HepG2 (cell line): ENCODE data around the gene RALY. TPM values are rescaled to one million over a fixed set of nuclear protein-coding genes. Genes with fewer than 3 reads are reported as not detected.

Experiments
- CREB1 ChIP-seq, 2 experiments: fragments of 450-650 bp in 1 of 2; IDR thresholded peaks; 2 replicates each; pipeline ENCODE4 v1.6.1; 2016 to 2017; ENCODE audit warnings: control low read depth in 1 of 2, mild to moderate bottlenecking in 1 of 2, missing compliant biosample characterization in 1 of 2, missing genetic modification characterization in 1 of 2
- KMT2A ChIP-seq: sonication (generic); formaldehyde crosslinking; IDR thresholded peaks from 2 replicates; pipeline ENCODE4 v1.4.0; 2020; ENCODE audit warnings: missing genetic modification reagents
- KMT2B ChIP-seq: IDR thresholded peaks from 2 replicates; pipeline ENCODE4 v1.6.1; 2016; ENCODE audit warnings: missing genetic modification reagents, missing compliant biosample characterization
- NR2F6 ChIP-seq, 2 experiments: IDR thresholded peaks; 2 replicates each; pipeline ENCODE4 v1.6.1; 2016; ENCODE audit warnings: antibody characterized with exemption in 1 of 2, mild to moderate bottlenecking in 1 of 2
- PHF21A ChIP-seq: sonication (generic); formaldehyde crosslinking; IDR thresholded peaks from 2 replicates; pipeline ENCODE4 v1.5.0; 2020; ENCODE audit warnings: mild to moderate bottlenecking, missing genetic modification reagents
- RBM22 ChIP-seq: fragments of 200-400 bp; formaldehyde crosslinking; optimal IDR thresholded peaks from 2 replicates; pipeline ENCODE3; 2017; ENCODE audit warnings: mild to moderate bottlenecking, low read length, moderate library complexity
- ZMYM4 ChIP-seq: sonication (generic); formaldehyde crosslinking; IDR thresholded peaks from 2 replicates; pipeline ENCODE4 v1.8.1; 2023; ENCODE audit warnings: mild to moderate bottlenecking, missing genetic modification reagents
- ZNF232 ChIP-seq: sonication (generic); formaldehyde crosslinking; IDR thresholded peaks from 2 replicates; pipeline ENCODE4 v1.4.0; 2020; ENCODE audit warnings: missing genetic modification reagents, borderline replicate concordance
- ZNF256 ChIP-seq: sonication (generic); formaldehyde crosslinking; conservative IDR thresholded peaks from 2 replicates; pipeline ENCODE4 v1.4.0; 2020; ENCODE audit warnings: missing genetic modification reagents
- ZNF292 ChIP-seq: sonication (generic); formaldehyde crosslinking; IDR thresholded peaks from 2 replicates; pipeline ENCODE4 v1.8.1; 2022; ENCODE audit warnings: mild to moderate bottlenecking, low read depth, missing genetic modification reagents, borderline replicate concordance
- ZNF552 ChIP-seq: sonication (generic); formaldehyde crosslinking; IDR thresholded peaks from 2 replicates; pipeline ENCODE4 v1.9.0; 2022; ENCODE audit warnings: missing genetic modification reagents, mild to moderate bottlenecking, borderline replicate concordance
- ZSCAN30 ChIP-seq: sonication (generic); formaldehyde crosslinking; IDR thresholded peaks from 2 replicates; pipeline ENCODE4 v1.5.0; 2020; ENCODE audit warnings: mild to moderate bottlenecking, missing genetic modification reagents
- polyA plus RNA-seq, 8 experiments: library from polyadenylated mRNA; depleted of rRNA in 3 of 8; stranded (reverse) in 7 of 8; unstranded in 1 of 8; fragments of >200 nt; fragmentation: Illumina TruSeq in 4 of 8; extraction: Trizol in 4 of 8; gene quantifications; 2 replicates each; pipeline versions ENCODE4 v1.2.1 to v1.2.3, GENCODE V29; 2011 to 2016; ENCODE audit warnings: low read depth in 4 of 8, missing spikeins in 1 of 8, mixed read lengths in 1 of 8; ENCODE audit not compliant: insufficient read depth in 1 of 8
- total RNA-seq, 5 experiments: library from RNA; depleted of rRNA; stranded (reverse); fragments of >200 nt; fragmentation: Illumina TruSeq; extraction: Trizol; gene quantifications; 2 replicates each; pipeline ENCODE4 v1.2.3, GENCODE V29; 2016; ENCODE audit warnings: low read depth in 1 of 5
- TF ChIP-seq, protein P1 (sequence below): sonication (generic); formaldehyde crosslinking; IDR thresholded peaks from 2 replicates; pipeline ENCODE4 v1.5.1; 2020; ENCODE audit warnings: mild to moderate bottlenecking, missing genetic modification reagents, borderline replicate concordance
- TF ChIP-seq, protein P2 (sequence below): sonication (generic); formaldehyde crosslinking; IDR thresholded peaks from 2 replicates; pipeline ENCODE4 v1.8.0; 2022; ENCODE audit warnings: mild to moderate bottlenecking, missing genetic modification reagents
- TF ChIP-seq, protein P3 (sequence below): sonication (generic); formaldehyde crosslinking; IDR thresholded peaks from 2 replicates; pipeline ENCODE4 v1.8.0; 2022; ENCODE audit warnings: mild to moderate bottlenecking, missing genetic modification reagents; ENCODE audit not compliant: insufficient replicate concordance
- TF ChIP-seq, protein P4 (sequence below): sonication (generic); formaldehyde crosslinking; IDR thresholded peaks from 2 replicates; pipeline ENCODE4 v1.5.1; 2020; ENCODE audit warnings: mild to moderate bottlenecking, missing genetic modification reagents, moderate library complexity

The RALY gene
- total and polyA plus RNA-seq, 2 of the 13 experiments (the other 11 are each of a cell fraction or from before 2014, with no cell fraction given), result 178 to 186 TPM

DNA sequence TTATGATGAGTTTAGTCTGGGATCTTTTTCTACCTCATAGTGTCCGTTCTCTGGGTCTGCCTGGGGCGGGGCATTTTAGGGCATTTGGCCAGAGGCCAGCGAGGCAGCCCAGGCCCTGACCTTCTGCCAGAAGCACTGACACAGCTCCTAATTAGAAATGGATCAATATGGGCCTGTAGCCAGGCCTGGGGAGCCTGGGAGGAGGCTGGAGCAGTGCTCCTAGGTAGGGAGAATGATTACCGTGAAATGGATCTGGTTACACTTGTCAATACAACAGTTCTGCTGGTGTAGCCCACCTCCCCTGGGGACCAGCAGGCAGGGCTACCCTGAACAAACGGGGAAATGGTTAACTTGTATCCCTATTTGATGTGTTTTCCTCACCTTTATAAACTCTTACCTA, 23.0 kb downstream of the RALY start (continued):
- TF ChIP-seq, protein P1, sequence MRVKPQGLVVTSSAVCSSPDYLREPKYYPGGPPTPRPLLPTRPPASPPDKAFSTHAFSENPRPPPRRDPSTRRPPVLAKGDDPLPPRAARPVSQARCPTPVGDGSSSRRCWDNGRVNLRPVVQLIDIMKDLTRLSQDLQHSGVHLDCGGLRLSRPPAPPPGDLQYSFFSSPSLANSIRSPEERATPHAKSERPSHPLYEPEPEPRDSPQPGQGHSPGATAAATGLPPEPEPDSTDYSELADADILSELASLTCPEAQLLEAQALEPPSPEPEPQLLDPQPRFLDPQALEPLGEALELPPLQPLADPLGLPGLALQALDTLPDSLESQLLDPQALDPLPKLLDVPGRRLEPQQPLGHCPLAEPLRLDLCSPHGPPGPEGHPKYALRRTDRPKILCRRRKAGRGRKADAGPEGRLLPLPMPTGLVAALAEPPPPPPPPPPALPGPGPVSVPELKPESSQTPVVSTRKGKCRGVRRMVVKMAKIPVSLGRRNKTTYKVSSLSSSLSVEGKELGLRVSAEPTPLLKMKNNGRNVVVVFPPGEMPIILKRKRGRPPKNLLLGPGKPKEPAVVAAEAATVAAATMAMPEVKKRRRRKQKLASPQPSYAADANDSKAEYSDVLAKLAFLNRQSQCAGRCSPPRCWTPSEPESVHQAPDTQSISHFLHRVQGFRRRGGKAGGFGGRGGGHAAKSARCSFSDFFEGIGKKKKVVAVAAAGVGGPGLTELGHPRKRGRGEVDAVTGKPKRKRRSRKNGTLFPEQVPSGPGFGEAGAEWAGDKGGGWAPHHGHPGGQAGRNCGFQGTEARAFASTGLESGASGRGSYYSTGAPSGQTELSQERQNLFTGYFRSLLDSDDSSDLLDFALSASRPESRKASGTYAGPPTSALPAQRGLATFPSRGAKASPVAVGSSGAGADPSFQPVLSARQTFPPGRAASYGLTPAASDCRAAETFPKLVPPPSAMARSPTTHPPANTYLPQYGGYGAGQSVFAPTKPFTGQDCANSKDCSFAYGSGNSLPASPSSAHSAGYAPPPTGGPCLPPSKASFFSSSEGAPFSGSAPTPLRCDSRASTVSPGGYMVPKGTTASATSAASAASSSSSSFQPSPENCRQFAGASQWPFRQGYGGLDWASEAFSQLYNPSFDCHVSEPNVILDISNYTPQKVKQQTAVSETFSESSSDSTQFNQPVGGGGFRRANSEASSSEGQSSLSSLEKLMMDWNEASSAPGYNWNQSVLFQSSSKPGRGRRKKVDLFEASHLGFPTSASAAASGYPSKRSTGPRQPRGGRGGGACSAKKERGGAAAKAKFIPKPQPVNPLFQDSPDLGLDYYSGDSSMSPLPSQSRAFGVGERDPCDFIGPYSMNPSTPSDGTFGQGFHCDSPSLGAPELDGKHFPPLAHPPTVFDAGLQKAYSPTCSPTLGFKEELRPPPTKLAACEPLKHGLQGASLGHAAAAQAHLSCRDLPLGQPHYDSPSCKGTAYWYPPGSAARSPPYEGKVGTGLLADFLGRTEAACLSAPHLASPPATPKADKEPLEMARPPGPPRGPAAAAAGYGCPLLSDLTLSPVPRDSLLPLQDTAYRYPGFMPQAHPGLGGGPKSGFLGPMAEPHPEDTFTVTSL (CRISPR knock-in tag), result no peak
- TF ChIP-seq KMT2A (peak; percentile 24; the same call in 1 of the 2 replicates), ZMYM4 (CRISPR knock-in tag) (peak; percentile 35; the same call in 1 of the 2 replicates), ZNF232 (CRISPR knock-in tag) (0 out of 2 replicates have a peak, but pooled peaks have one; percentile 43), NR2F6 (IDR thresholded peaks at IDR 0.05) (peak; percentile 38; the same call in 1 of the 2 replicates), NR2F6 (CRISPR knock-in tag; IDR thresholded peaks at IDR 0.05) (no peak), KMT2B (CRISPR knock-in tag) (no peak), ZSCAN30 (CRISPR knock-in tag) (no peak), RBM22 (peak; percentile 81), ZNF552 (no peak), CREB1 (IDR thresholded peaks at IDR 0.05) (no peak), CREB1 (CRISPR knock-in tag; IDR thresholded peaks at IDR 0.05) (peak; percentile 55; the same call in 1 of the 2 replicates), ZNF292 (CRISPR knock-in tag) (0 out of 2 replicates have a peak, but pooled peaks have one; percentile 41), ZNF256 (CRISPR knock-in tag) (0 out of 2 replicates have a peak, but pooled peaks have one; percentile 34), PHF21A (CRISPR knock-in tag) (peak; percentile 40; the same call in 1 of the 2 replicates)
- TF ChIP-seq, protein P2, sequence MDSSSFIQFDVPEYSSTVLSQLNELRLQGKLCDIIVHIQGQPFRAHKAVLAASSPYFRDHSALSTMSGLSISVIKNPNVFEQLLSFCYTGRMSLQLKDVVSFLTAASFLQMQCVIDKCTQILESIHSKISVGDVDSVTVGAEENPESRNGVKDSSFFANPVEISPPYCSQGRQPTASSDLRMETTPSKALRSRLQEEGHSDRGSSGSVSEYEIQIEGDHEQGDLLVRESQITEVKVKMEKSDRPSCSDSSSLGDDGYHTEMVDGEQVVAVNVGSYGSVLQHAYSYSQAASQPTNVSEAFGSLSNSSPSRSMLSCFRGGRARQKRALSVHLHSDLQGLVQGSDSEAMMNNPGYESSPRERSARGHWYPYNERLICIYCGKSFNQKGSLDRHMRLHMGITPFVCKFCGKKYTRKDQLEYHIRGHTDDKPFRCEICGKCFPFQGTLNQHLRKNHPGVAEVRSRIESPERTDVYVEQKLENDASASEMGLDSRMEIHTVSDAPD, result peak; percentile 25; the same call in 1 of the 2 replicates
- TF ChIP-seq, protein P3, sequence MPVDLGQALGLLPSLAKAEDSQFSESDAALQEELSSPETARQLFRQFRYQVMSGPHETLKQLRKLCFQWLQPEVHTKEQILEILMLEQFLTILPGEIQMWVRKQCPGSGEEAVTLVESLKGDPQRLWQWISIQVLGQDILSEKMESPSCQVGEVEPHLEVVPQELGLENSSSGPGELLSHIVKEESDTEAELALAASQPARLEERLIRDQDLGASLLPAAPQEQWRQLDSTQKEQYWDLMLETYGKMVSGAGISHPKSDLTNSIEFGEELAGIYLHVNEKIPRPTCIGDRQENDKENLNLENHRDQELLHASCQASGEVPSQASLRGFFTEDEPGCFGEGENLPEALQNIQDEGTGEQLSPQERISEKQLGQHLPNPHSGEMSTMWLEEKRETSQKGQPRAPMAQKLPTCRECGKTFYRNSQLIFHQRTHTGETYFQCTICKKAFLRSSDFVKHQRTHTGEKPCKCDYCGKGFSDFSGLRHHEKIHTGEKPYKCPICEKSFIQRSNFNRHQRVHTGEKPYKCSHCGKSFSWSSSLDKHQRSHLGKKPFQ (CRISPR knock-in tag), result no peak
- TF ChIP-seq, protein P4, sequence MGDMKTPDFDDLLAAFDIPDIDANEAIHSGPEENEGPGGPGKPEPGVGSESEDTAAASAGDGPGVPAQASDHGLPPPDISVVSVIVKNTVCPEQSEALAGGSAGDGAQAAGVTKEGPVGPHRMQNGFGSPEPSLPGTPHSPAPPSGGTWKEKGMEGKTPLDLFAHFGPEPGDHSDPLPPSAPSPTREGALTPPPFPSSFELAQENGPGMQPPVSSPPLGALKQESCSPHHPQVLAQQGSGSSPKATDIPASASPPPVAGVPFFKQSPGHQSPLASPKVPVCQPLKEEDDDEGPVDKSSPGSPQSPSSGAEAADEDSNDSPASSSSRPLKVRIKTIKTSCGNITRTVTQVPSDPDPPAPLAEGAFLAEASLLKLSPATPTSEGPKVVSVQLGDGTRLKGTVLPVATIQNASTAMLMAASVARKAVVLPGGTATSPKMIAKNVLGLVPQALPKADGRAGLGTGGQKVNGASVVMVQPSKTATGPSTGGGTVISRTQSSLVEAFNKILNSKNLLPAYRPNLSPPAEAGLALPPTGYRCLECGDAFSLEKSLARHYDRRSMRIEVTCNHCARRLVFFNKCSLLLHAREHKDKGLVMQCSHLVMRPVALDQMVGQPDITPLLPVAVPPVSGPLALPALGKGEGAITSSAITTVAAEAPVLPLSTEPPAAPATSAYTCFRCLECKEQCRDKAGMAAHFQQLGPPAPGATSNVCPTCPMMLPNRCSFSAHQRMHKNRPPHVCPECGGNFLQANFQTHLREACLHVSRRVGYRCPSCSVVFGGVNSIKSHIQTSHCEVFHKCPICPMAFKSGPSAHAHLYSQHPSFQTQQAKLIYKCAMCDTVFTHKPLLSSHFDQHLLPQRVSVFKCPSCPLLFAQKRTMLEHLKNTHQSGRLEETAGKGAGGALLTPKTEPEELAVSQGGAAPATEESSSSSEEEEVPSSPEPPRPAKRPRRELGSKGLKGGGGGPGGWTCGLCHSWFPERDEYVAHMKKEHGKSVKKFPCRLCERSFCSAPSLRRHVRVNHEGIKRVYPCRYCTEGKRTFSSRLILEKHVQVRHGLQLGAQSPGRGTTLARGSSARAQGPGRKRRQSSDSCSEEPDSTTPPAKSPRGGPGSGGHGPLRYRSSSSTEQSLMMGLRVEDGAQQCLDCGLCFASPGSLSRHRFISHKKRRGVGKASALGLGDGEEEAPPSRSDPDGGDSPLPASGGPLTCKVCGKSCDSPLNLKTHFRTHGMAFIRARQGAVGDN (CRISPR knock-in tag), result peak; percentile 49
